Measurements from ENCODE around the gene CSAD. TPM values are rescaled to one million over a fixed set of nuclear protein-coding genes. Genes with fewer than 3 reads are reported as not detected.

CSAD gene
- total and polyA plus RNA-seq, 2 experiments from 2014 or later: 3.2 to 7.1 TPM

DNA sequence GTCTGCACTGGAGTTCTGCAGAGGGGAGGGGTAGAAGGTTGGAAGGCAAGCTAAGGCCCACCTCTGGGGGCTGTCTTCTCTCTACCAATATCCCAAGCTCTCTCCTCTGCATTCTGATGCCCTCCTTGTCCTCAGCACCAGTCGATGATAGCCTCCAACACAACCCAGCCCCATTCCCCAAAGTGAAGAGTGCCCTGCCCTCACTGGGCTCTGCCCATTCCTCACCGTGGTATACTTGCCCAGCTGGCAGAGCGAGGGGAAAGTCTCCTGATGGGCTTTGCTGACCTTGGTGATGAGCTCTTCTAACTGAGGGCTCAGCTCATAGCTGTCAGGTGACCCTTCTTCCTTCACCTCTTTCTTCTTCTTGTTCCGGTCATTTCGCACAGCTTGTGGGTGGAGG lies 33.5 kb upstream of the CSAD start:
- Histone ChIP-seq H3K9me2 (ENCODE audit: insufficient read depth) (no peaks in the 10 kb centered on the region), H3K27ac (ENCODE audit: low read depth) (no peak overlapping the region), H2AFZ (no peak overlapping the region), H3F3A (replicated peaks; ENCODE audit: low read depth) (peaks cover 37% of the 10 kb centered on the region), H3K79me2 (replicated peaks; ENCODE audit: insufficient read depth) (peaks cover 28% of the 10 kb centered on the region), H3K27me3 (ENCODE audit: insufficient read depth) (peaks cover 4% of the 10 kb centered on the region), H4K20me1 (replicated peaks; ENCODE audit: insufficient read depth) (peaks cover 13% of the 10 kb centered on the region), H3K4me2 (peak overlapping the region; percentile 91), H3K4me3 (peak overlapping the region; percentile 40), H3K4me1 (ENCODE audit: insufficient read depth) (peaks cover 50% of the 10 kb centered on the region), H3K36me3 (ENCODE audit: insufficient read depth) (peaks cover 20% of the 10 kb centered on the region)
- peaks cover 62% of the 10 kb centered on the region for H3K36me3 Mint-ChIP-seq (ENCODE audit: low read depth)
- H3K4me1 Mint-ChIP-seq: peaks cover 61% of the 10 kb centered on the region
- TF ChIP-seq EZH2phosphoT487 (IDR thresholded peaks at IDR 0.05; ENCODE audit: unreplicated experiment) (no peak), POLR2AphosphoS5 (IDR thresholded peaks at IDR 0.05; ENCODE audit: low read depth) (no peak), STAT1 (IDR thresholded peaks at IDR 0.05; ENCODE audit: unreplicated experiment) (no peak), ZNF114 (CRISPR knock-in tag; IDR thresholded peaks at IDR 0.05) (no peak), JUNB (IDR thresholded peaks at IDR 0.05; ENCODE audit: unreplicated experiment) (no peak), EZH2 (IDR thresholded peaks at IDR 0.05; ENCODE audit: low read depth, unreplicated experiment) (no peak), NANOG (IDR thresholded peaks at IDR 0.05; ENCODE audit: borderline replicate concordance) (no peak), CREB1 (CRISPR knock-in tag; IDR thresholded peaks at IDR 0.05; ENCODE audit: low read depth) (no peak), ZNF331 (CRISPR knock-in tag; IDR thresholded peaks at IDR 0.05; ENCODE audit: low read depth) (no peak)
- TF ChIP-seq, protein P1, sequence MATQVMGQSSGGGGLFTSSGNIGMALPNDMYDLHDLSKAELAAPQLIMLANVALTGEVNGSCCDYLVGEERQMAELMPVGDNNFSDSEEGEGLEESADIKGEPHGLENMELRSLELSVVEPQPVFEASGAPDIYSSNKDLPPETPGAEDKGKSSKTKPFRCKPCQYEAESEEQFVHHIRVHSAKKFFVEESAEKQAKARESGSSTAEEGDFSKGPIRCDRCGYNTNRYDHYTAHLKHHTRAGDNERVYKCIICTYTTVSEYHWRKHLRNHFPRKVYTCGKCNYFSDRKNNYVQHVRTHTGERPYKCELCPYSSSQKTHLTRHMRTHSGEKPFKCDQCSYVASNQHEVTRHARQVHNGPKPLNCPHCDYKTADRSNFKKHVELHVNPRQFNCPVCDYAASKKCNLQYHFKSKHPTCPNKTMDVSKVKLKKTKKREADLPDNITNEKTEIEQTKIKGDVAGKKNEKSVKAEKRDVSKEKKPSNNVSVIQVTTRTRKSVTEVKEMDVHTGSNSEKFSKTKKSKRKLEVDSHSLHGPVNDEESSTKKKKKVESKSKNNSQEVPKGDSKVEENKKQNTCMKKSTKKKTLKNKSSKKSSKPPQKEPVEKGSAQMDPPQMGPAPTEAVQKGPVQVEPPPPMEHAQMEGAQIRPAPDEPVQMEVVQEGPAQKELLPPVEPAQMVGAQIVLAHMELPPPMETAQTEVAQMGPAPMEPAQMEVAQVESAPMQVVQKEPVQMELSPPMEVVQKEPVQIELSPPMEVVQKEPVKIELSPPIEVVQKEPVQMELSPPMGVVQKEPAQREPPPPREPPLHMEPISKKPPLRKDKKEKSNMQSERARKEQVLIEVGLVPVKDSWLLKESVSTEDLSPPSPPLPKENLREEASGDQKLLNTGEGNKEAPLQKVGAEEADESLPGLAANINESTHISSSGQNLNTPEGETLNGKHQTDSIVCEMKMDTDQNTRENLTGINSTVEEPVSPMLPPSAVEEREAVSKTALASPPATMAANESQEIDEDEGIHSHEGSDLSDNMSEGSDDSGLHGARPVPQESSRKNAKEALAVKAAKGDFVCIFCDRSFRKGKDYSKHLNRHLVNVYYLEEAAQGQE (IDR thresholded peaks at IDR 0.05; ENCODE audit: unreplicated experiment): no peak
- TF ChIP-seq, protein P2, sequence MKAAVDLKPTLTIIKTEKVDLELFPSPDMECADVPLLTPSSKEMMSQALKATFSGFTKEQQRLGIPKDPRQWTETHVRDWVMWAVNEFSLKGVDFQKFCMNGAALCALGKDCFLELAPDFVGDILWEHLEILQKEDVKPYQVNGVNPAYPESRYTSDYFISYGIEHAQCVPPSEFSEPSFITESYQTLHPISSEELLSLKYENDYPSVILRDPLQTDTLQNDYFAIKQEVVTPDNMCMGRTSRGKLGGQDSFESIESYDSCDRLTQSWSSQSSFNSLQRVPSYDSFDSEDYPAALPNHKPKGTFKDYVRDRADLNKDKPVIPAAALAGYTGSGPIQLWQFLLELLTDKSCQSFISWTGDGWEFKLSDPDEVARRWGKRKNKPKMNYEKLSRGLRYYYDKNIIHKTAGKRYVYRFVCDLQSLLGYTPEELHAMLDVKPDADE (IDR thresholded peaks at IDR 0.05): no peak
- TF ChIP-seq, protein P3, sequence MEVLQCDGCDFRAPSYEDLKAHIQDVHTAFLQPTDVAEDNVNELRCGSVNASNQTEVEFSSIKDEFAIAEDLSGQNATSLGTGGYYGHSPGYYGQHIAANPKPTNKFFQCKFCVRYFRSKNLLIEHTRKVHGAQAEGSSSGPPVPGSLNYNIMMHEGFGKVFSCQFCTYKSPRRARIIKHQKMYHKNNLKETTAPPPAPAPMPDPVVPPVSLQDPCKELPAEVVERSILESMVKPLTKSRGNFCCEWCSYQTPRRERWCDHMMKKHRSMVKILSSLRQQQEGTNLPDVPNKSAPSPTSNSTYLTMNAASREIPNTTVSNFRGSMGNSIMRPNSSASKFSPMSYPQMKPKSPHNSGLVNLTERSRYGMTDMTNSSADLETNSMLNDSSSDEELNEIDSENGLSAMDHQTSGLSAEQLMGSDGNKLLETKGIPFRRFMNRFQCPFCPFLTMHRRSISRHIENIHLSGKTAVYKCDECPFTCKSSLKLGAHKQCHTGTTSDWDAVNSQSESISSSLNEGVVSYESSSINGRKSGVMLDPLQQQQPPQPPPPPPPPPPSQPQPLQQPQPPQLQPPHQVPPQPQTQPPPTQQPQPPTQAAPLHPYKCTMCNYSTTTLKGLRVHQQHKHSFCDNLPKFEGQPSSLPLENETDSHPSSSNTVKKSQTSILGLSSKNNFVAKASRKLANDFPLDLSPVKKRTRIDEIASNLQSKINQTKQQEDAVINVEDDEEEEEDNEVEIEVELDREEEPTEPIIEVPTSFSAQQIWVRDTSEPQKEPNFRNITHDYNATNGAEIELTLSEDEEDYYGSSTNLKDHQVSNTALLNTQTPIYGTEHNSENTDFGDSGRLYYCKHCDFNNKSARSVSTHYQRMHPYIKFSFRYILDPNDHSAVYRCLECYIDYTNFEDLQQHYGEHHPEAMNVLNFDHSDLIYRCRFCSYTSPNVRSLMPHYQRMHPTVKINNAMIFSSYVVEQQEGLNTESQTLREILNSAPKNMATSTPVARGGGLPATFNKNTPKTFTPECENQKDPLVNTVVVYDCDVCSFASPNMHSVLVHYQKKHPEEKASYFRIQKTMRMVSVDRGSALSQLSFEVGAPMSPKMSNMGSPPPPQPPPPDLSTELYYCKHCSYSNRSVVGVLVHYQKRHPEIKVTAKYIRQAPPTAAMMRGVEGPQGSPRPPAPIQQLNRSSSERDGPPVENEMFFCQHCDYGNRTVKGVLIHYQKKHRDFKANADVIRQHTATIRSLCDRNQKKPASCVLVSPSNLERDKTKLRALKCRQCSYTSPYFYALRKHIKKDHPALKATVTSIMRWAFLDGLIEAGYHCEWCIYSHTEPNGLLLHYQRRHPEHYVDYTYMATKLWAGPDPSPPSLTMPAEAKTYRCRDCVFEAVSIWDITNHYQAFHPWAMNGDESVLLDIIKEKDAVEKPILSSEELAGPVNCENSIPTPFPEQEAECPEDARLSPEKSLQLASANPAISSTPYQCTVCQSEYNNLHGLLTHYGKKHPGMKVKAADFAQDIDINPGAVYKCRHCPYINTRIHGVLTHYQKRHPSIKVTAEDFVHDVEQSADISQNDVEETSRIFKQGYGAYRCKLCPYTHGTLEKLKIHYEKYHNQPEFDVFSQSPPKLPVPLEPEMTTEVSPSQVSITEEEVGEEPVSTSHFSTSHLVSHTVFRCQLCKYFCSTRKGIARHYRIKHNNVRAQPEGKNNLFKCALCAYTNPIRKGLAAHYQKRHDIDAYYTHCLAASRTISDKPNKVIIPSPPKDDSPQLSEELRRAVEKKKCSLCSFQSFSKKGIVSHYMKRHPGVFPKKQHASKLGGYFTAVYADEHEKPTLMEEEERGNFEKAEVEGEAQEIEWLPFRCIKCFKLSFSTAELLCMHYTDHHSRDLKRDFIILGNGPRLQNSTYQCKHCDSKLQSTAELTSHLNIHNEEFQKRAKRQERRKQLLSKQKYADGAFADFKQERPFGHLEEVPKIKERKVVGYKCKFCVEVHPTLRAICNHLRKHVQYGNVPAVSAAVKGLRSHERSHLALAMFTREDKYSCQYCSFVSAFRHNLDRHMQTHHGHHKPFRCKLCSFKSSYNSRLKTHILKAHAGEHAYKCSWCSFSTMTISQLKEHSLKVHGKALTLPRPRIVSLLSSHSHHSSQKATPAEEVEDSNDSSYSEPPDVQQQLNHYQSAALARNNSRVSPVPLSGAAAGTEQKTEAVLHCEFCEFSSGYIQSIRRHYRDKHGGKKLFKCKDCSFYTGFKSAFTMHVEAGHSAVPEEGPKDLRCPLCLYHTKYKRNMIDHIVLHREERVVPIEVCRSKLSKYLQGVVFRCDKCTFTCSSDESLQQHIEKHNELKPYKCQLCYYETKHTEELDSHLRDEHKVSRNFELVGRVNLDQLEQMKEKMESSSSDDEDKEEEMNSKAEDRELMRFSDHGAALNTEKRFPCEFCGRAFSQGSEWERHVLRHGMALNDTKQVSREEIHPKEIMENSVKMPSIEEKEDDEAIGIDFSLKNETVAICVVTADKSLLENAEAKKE (CRISPR knock-in tag; IDR thresholded peaks at IDR 0.05): no peak
- TF ChIP-seq, protein P4, sequence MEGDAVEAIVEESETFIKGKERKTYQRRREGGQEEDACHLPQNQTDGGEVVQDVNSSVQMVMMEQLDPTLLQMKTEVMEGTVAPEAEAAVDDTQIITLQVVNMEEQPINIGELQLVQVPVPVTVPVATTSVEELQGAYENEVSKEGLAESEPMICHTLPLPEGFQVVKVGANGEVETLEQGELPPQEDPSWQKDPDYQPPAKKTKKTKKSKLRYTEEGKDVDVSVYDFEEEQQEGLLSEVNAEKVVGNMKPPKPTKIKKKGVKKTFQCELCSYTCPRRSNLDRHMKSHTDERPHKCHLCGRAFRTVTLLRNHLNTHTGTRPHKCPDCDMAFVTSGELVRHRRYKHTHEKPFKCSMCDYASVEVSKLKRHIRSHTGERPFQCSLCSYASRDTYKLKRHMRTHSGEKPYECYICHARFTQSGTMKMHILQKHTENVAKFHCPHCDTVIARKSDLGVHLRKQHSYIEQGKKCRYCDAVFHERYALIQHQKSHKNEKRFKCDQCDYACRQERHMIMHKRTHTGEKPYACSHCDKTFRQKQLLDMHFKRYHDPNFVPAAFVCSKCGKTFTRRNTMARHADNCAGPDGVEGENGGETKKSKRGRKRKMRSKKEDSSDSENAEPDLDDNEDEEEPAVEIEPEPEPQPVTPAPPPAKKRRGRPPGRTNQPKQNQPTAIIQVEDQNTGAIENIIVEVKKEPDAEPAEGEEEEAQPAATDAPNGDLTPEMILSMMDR (conservative IDR thresholded peaks at IDR 0.05; ENCODE audit: low read depth in 2 of 2): no peak
- peak overlapping the region; percentile 52; the same call in 2 of the 3 replicates for H3K4me3 Mint-ChIP-seq
- H3K9me3 Mint-ChIP-seq: no peaks in the 10 kb centered on the region
- peaks cover 22% of the 10 kb centered on the region for H3K27me3 Mint-ChIP-seq (ENCODE audit: insufficient read depth, low read depth, poor library complexity)
- no peak for ATAC-seq
- H3K27ac Mint-ChIP-seq: no peak overlapping the region
- no peak for DNase-seq (ENCODE audit: low spot score)
